NB4 (cell line): Measurements from ENCODE around the gene ARL8B.

Experiments used
- DNase-seq: peaks from one replicate; pipeline ENCODE4 v3.0.0; 2010; ENCODE audit warnings: low read depth
- H3K4me3 ChIP-seq: one replicate; pipeline ENCODE4 v1.5.1; 2011; ENCODE audit warnings: mild to moderate bottlenecking, low read depth, low read length, moderate library complexity
- MYC ChIP-seq: IDR thresholded peaks from 2 replicates; pipeline ENCODE4 v1.6.1; 2011; ENCODE audit warnings: low read depth, low read length
- POLR2A ChIP-seq: IDR thresholded peaks from 2 replicates; pipeline ENCODE4 v1.6.1; 2011; ENCODE audit warnings: mild to moderate bottlenecking; ENCODE audit not compliant: insufficient read length; ENCODE audit errors: extremely low read depth
- TF ChIP-seq, protein P1 (sequence below): IDR thresholded peaks from one replicate; pipeline ENCODE4 v1.5.1; 2012; ENCODE audit warnings: low read depth, low read length
- TF ChIP-seq, protein P2 (sequence below): IDR thresholded peaks from 2 replicates; pipeline ENCODE4 v1.6.1; 2011; ENCODE audit warnings: low read depth, low read length

ARL8B gene

DNA sequence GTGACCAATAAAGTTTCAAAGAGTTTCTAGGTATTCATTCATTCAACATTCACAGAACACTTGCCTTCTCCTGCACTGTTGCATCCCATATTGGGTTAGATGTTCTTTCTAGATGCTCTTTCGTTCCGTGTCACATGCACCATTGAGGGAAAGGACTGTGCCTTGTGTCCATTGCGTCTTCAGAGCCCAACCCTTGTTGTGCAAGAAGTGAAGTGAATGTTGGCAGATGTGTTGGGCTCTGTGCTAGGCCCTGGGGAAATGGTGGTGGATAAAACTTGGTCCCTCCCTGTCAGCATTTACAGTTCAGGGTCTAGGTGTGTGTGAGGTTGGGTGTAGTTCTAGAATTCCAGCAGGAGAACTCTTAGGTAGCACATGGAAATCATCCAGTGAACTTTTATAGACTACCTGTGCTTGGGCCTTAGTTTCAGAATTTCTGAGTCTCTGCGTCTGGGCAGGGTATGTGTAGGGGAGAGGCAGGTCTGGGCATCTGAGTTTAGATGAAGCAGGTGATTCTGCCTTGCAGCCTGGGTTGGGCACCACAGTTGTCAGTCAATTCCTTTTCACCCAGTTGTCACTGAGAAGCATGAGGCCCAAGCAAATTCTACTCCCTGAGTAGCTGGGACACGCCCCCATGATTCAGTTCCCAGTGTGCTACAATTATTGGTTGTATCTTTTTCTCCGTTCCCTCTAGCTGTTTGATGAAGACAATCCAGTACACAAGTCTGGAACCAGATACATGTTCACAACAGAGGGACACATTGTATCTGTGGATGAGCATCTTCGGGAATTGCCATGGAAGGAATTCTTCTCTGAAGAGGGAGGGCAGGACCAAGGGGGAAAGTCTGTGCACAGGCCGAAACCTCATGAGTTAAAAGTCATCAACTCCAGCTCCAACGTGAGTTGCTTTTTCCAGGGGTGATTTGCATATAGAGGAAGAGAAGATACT is 90.8 kb downstream of the ARL8B start:
- no peak overlapping the region for H3K4me3 ChIP-seq
- TF ChIP-seq, protein P1, sequence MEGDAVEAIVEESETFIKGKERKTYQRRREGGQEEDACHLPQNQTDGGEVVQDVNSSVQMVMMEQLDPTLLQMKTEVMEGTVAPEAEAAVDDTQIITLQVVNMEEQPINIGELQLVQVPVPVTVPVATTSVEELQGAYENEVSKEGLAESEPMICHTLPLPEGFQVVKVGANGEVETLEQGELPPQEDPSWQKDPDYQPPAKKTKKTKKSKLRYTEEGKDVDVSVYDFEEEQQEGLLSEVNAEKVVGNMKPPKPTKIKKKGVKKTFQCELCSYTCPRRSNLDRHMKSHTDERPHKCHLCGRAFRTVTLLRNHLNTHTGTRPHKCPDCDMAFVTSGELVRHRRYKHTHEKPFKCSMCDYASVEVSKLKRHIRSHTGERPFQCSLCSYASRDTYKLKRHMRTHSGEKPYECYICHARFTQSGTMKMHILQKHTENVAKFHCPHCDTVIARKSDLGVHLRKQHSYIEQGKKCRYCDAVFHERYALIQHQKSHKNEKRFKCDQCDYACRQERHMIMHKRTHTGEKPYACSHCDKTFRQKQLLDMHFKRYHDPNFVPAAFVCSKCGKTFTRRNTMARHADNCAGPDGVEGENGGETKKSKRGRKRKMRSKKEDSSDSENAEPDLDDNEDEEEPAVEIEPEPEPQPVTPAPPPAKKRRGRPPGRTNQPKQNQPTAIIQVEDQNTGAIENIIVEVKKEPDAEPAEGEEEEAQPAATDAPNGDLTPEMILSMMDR = no peak
- no peak for TF ChIP-seq MYC
- TF ChIP-seq POLR2A = no peak
- TF ChIP-seq, protein P2, sequence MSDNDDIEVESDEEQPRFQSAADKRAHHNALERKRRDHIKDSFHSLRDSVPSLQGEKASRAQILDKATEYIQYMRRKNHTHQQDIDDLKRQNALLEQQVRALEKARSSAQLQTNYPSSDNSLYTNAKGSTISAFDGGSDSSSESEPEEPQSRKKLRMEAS = no peak
- no peak for DNase-seq

DNA sequence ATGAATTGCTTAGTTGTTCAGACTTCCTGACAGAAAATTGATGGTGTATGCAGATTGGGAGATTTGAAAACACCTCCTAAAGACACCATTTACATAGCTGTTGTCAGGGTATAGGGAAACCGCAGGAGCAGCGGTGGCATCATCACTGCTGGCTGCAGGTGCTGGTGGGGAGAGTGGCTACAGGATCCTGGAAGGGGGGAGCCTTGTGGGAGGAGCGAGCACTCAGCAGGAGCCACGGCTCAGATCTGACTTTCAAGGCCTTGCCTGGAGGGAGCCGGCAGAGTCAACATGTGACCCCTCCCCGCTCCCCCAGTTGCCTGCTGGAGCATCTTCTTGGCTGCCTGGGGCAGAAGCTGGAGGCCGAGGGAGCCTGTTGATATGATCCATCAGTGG is 91.5 kb downstream of the ARL8B start:
- no peak for DNase-seq
- no peak for TF ChIP-seq POLR2A
- TF ChIP-seq, protein P1 = no peak
- TF ChIP-seq MYC = no peak
- H3K4me3 ChIP-seq = no peak overlapping the region

DNA sequence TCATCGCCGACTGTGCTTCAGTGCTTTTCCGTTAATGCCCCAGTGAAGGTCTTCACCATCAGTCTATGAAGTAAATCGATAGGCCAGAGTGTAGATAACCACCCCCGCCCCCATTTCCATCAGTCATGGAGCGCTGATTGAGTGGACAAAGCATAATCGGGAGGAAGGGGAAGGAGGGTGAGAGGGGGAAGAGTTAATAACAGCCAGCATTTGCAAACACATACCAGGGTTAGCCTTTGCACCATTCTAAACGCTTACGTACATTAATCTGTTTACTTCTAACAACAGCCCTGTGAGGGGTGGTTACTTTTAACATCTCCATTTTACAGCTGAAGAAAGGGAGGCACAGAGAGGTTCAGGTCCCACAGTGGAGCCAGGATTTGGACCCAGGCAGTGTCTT is 92.3 kb downstream of the ARL8B start:
- H3K4me3 ChIP-seq = no peak overlapping the region
- TF ChIP-seq, protein P2 = no peak
- TF ChIP-seq, protein P1 = no peak
- TF ChIP-seq POLR2A = no peak
- TF ChIP-seq MYC = no peak
- no peak for DNase-seq

DNA sequence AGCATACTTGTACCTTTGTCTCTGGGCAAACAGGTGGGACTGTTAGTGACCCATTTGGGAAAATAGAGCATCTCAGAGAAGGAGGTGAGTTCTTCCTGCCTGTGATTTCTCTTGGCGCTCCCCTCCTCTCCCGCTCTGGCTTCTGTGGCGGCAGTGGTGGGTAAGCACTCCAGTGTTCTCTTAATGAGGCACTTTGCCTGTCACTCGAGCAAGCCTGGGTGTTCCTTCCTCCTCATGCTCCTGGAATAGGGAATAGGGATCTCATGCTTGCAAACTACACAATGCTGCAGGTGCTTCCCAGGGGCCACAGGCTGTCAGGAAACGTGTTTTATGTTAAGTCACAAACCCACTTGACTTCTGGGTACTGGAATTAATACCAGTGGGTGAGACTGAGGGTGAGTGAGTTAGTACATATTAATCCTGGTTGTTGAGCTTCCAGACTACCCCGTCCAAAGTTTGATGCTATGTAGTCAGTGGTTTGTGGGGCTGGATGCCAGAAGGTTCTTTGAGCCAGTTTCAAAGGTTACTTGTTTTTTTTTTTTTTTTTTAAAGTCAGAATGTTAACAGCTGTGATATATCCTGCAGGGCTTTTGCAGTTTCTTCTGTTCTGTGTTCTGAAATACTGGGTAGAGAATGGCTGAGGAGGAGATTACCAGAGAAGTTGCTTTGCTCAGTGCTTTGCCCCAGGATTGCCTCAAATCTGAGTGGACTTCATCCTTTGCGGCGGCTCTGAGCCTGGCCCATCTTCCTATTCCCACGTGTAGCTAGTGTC is 95.9 kb downstream of the ARL8B start:
- no peak overlapping the region for H3K4me3 ChIP-seq
- no peak for TF ChIP-seq MYC
- TF ChIP-seq, protein P2 = no peak
- TF ChIP-seq POLR2A = no peak
- TF ChIP-seq, protein P1 = no peak
- no peak for DNase-seq

DNA sequence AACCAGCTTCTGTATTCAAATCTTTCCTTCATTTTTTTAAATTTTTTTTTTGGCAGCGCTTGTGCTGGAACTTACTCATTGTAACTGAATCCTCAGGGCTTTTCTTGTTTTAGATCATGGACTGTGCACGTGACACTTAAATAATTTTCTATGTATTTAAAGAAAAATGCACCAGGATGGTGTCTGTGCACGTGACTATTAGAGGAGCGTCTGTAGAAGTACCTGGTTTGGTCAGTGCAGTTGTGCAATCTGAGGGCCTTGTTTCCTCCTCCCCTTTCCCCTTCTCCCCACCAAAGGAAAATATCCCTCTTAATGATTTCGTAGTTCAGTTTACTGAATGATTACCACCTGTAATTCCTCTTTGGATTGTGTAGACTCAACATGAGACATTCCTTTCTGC is 96.7 kb downstream of the ARL8B start:
- TF ChIP-seq, protein P1 = no peak
- TF ChIP-seq MYC (no peak), POLR2A (no peak)
- TF ChIP-seq, protein P2 = no peak
- DNase-seq = no peak
- no peak overlapping the region for H3K4me3 ChIP-seq
